Stimulated activated naive B cell treated with anti-CD40 and anti-IgM and Interleukin-4, amounts not matched to agents 10 μg/mL and 1 μg/mL and 100 μg/mL, for 72 hours (primary cell): ENCODE data around the gene SNX24.
"Not testable (repeated sequence)": the region's sequence is repeated elsewhere in the genome, so short reads cannot be mapped to it uniquely, and the experiment has no call there.

ENCODE experiments used
- ATAC-seq, 2 donors: fragments of 150-1000 bp; cut with Tn5 transposase; replicated peaks; 2 replicates each; pipeline ENCODE4 v1.10.0; 2021; ENCODE audit warnings: moderate library complexity in 1 of 2
- DNase-seq: peaks from one replicate; pipeline ENCODE4 v3.0.0; 2021
- H3K27ac Mint-ChIP-seq: one replicate; pipeline ENCODE4 v1.8.0; 2022; ENCODE audit warnings: mild to moderate bottlenecking, mixed read lengths
- H3K27me3 Mint-ChIP-seq, 2 donors: one replicate each; pipeline ENCODE4 v1.8.0; 2022; ENCODE audit warnings: mixed read lengths in 2 of 2
- H3K36me3 Mint-ChIP-seq, 2 donors: one replicate each; pipeline ENCODE4 v1.8.0; 2022; ENCODE audit warnings: mixed read lengths in 2 of 2, mild to moderate bottlenecking in 1 of 2
- H3K4me1 Mint-ChIP-seq, 2 donors: one replicate each; pipeline ENCODE4 v1.8.0; 2022; ENCODE audit warnings: mixed read lengths in 2 of 2, mild to moderate bottlenecking in 1 of 2
- H3K4me3 Mint-ChIP-seq, 2 donors: one replicate each; pipeline ENCODE4 v1.8.0; 2022; ENCODE audit warnings: mild to moderate bottlenecking in 2 of 2, mixed read lengths in 2 of 2, moderate library complexity in 1 of 2
- H3K9me3 Mint-ChIP-seq, 2 donors: one replicate each; pipeline ENCODE4 v1.8.0; 2022; ENCODE audit warnings: mixed read lengths in 2 of 2, mild to moderate bottlenecking in 1 of 2

SNX24 gene

DNA sequence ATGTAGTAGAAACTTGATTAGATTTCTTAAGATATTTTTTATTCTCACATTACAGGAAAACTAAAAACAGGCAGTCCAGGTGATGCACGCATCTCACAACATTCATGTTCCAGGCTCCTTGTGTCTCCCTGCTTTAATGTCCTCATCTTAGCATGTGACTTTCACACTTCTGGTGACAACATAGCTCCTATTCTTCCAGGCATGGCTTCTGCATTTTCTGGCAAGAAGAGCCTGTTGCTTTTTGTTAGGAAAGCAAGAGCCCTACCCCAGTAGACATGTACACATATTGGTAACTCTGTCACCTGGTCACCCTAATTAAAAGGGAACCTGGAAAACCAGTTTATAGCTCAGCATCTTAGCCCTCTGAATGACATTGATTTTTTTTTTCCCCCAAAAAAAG is 98.6 kb downstream of the SNX24 start:
- no peak for DNase-seq
- Mint-ChIP-seq H3K4me3 (no peak overlapping the region), H3K27ac (no peak overlapping the region), H3K36me3 (peaks cover 3 to 11% of the 10 kb centered on the region in 2 donors), H3K9me3 (no peaks in the 10 kb centered on the region), H3K4me1 (peaks cover 19 to 25% of the 10 kb centered on the region in 2 donors), H3K27me3 (no peaks in the 10 kb centered on the region)
- no peak for ATAC-seq

- Mint-ChIP-seq H3K9me3 (peaks cover 0 to 1% of the 10 kb centered on the region in 2 donors), H3K27ac (no peak overlapping the region), H3K27me3 (no peaks in the 10 kb centered on the region), H3K4me3 (no peak overlapping the region), H3K4me1 (peaks cover 19 to 25% of the 10 kb centered on the region in 2 donors), H3K36me3 (peaks cover 4% of the 10 kb centered on the region in 2 donors)
- DNase-seq (no peak), ATAC-seq (no peak)
These were observed 102.0 kb downstream of the SNX24 start for GRCh38 chr5:122947372-122947771.

- peaks cover 0 to 1% of the 10 kb centered on the region in 2 donors for H3K9me3 Mint-ChIP-seq
- H3K4me1 Mint-ChIP-seq: peaks cover 17 to 25% of the 10 kb centered on the region in 2 donors
- H3K27me3 Mint-ChIP-seq: no peaks in the 10 kb centered on the region
- DNase-seq (no peak), ATAC-seq (no peak)
- H3K4me3 Mint-ChIP-seq: no peak overlapping the region
- H3K27ac Mint-ChIP-seq: no peak overlapping the region
- peaks cover 4% of the 10 kb centered on the region in 2 donors for H3K36me3 Mint-ChIP-seq
These were observed 102.4 kb downstream of the SNX24 start for GRCh38 chr5:122947772-122948171.

- H3K27ac Mint-ChIP-seq: no peak overlapping the region
These were observed 102.9 kb downstream of the SNX24 start for GRCh38 chr5:122948319-122948718.

DNA sequence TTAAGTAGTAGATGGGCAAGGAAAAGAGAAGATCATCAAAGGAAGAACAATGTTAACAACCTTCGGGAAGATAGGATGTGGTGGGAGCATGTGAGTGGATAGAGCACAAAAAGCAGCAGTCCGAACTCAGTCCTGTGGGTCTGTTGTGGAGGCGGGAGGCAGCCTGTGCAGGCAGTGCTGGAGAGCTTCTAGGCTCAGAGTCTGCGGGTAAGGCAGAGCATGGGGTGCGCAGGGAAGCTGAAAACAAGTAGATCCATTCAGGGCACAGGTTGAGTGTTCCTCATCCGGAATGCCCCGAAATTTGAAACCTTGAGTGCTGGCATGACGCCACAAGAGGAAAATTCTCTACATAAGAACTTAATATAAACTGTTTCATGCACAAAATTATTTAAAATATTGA is 106.2 kb downstream of the SNX24 start:
- H3K4me1 Mint-ChIP-seq: peaks cover 8 to 11% of the 10 kb centered on the region in 2 donors
- DNase-seq (no peak), ATAC-seq (no peak)
- peaks cover 7% of the 10 kb centered on the region in 2 donors for H3K36me3 Mint-ChIP-seq
- H3K4me3 Mint-ChIP-seq: no peak overlapping the region
- H3K9me3 Mint-ChIP-seq: peaks cover 2 to 4% of the 10 kb centered on the region in 2 donors
- no peaks in the 10 kb centered on the region for H3K27me3 Mint-ChIP-seq
- H3K27ac Mint-ChIP-seq: no peak overlapping the region

More at GRCh38 chr5:122948319-122948718, 102.9 kb downstream of the SNX24 start:
- Mint-ChIP-seq H3K36me3 (peaks cover 4% of the 10 kb centered on the region in 2 donors), H3K4me1 (peaks cover 13 to 21% of the 10 kb centered on the region in 2 donors), H3K4me3 (no peak overlapping the region), H3K27me3 (no peaks in the 10 kb centered on the region), H3K9me3 (peaks cover 0 to 1% of the 10 kb centered on the region in 2 donors)
- ATAC-seq: no peak
- DNase-seq: no peak

GRCh38 chr5:122954719-122955118 is 109.3 kb downstream of the SNX24 start:
- no peaks in the 10 kb centered on the region for H3K4me1 Mint-ChIP-seq
- H3K4me3 Mint-ChIP-seq: no peak overlapping the region
- H3K27ac Mint-ChIP-seq: no peak overlapping the region
- DNase-seq (no peak), ATAC-seq (no peak)
- peaks cover 11 to 14% of the 10 kb centered on the region in 2 donors for H3K36me3 Mint-ChIP-seq
- peaks cover 6 to 7% of the 10 kb centered on the region in 2 donors for H3K9me3 Mint-ChIP-seq
- no peaks in the 10 kb centered on the region for H3K27me3 Mint-ChIP-seq

GRCh38 chr5:122957457-122957856 is 112.0 kb downstream of the SNX24 start:
- Mint-ChIP-seq H3K36me3 (peaks cover 7 to 10% of the 10 kb centered on the region in 2 donors), H3K27me3 (no peaks in the 10 kb centered on the region), H3K4me1 (no peaks in the 10 kb centered on the region), H3K4me3 (no peak overlapping the region), H3K9me3 (peaks cover 5 to 7% of the 10 kb centered on the region in 2 donors), H3K27ac (no peak overlapping the region)
- no peak for ATAC-seq
- DNase-seq: no peak

DNA sequence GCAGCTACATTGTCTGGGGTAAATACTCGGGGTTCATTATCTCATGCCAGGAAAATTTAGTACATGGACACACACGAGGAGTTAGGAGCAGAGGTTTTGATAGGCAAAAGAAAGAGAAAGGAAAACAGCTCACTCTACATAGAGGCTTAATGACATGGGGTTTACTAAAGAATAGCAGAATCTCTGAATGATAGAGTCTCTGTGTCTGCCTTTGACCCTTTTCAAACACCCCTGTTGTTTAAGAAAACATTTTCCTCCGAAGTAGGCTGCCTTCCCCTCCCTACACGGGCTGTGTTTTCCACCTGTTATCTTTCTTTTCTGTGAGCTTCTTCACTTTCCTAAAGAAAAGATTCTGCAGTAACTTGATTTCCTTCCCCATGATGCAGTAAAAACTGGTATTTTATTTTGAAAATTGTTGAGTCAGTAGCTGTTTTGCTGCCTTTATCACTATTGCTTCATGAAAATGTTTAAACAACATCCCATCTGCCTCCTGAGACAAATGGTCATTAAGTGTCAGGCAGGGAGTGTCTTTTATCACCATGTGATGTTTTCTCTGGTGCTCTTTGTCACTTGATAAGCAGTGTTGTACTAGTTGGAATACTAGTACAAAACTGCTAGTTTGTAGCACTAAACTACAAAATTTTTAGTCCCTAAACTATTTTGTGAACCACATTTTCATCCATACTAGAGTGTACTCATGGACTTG is 114.5 kb downstream of the SNX24 start:
- no peak overlapping the region for H3K4me3 Mint-ChIP-seq
- no peaks in the 10 kb centered on the region for H3K4me1 Mint-ChIP-seq
- DNase-seq: no peak
- no peaks in the 10 kb centered on the region for H3K27me3 Mint-ChIP-seq
- no peak for ATAC-seq
- peaks cover 5 to 7% of the 10 kb centered on the region in 2 donors for H3K9me3 Mint-ChIP-seq
- no peak overlapping the region for H3K27ac Mint-ChIP-seq
- peaks cover 7 to 10% of the 10 kb centered on the region in 2 donors for H3K36me3 Mint-ChIP-seq

DNA sequence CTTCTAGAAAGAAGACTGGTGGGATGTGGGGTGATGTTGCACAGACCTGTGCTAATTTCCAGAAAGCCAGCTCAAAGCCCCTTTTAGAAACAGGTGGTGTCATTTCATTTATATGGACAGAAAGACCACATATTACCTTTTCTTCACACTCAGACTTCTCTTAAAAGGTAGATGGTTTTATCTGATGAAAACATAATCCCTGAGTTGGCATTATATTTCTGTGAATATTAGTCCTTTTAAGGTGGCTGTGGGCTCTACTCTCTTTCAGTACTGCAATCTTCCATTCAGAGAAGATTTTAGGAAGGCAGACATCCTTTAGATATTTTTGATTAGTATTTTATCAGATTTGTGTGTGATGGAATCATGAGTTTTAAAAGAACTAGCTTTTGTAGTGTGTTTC is 117.9 kb downstream of the SNX24 start:
- no peaks in the 10 kb centered on the region for H3K9me3 Mint-ChIP-seq
- no peak overlapping the region for H3K4me3 Mint-ChIP-seq
- H3K27ac Mint-ChIP-seq: no peak overlapping the region
- no peaks in the 10 kb centered on the region for H3K4me1 Mint-ChIP-seq
- H3K36me3 Mint-ChIP-seq: peaks cover 0 to 2% of the 10 kb centered on the region in 2 donors
- H3K27me3 Mint-ChIP-seq: no peaks in the 10 kb centered on the region
- ATAC-seq (no peak), DNase-seq (no peak)

- ATAC-seq: no peak
These were observed 119.7 kb downstream of the SNX24 start for GRCh38 chr5:122965111-122965510.

DNA sequence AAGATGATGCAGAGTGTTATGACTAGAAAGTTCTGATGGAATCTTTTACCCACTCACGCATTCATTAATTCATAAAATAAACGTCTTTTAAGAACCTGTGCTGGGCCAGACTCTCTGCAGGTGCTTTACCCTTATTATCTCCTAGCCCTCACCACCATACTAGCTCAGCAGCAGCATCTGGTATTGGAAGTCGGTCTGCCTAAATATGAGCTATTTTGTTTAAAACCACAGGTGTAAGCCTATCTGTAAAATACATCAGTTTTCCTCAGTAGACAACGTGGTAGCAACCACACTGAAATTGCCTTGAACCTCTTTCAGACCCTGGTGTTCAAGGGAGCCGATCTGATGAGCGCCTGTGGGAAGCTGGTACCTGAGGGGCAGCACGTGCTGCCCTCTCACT is 121.7 kb downstream of the SNX24 start:
- Mint-ChIP-seq H3K27ac (peak overlapping the region; percentile 20), H3K4me1 (no peaks in the 10 kb centered on the region), H3K27me3 (no peaks in the 10 kb centered on the region), H3K4me3 (no peak overlapping the region), H3K36me3 (no peaks in the 10 kb centered on the region), H3K9me3 (no peaks in the 10 kb centered on the region)
- DNase-seq (no peak), ATAC-seq (no peak)

More at GRCh38 chr5:122965111-122965510, 119.7 kb downstream of the SNX24 start:
- H3K4me1 Mint-ChIP-seq: no peaks in the 10 kb centered on the region
- H3K4me3 Mint-ChIP-seq: no peak overlapping the region
- H3K36me3 Mint-ChIP-seq: no peaks in the 10 kb centered on the region
- H3K9me3 Mint-ChIP-seq: no peaks in the 10 kb centered on the region
- H3K27ac Mint-ChIP-seq: no peak overlapping the region
- DNase-seq: no peak
- no peaks in the 10 kb centered on the region for H3K27me3 Mint-ChIP-seq

DNA sequence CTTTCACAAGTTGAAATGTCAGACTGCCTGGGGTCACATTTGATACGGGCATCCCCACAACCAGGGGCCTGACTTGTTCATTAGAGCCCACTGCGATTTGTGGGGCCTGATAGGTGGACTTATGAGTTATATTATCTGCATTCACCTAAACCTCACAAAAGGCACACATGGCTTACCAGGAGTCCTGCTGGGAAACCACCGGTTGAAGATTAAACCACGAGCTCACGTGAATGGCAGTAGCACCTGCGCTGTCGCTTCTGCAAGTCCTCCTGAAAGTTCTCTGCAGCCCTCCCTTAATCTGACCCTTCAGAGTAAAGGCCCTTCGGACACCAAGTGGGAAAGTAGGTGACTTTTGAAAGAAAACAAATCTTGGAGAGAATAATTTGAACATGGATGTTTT is 122.2 kb downstream of the SNX24 start:
- H3K36me3 Mint-ChIP-seq: no peaks in the 10 kb centered on the region
- ATAC-seq: peak in 1 of 2 donors; percentile 65
- no peaks in the 10 kb centered on the region for H3K4me1 Mint-ChIP-seq
- H3K4me3 Mint-ChIP-seq: no peak overlapping the region
- H3K9me3 Mint-ChIP-seq: no peaks in the 10 kb centered on the region
- DNase-seq: peak; percentile 13
- no peak overlapping the region for H3K27ac Mint-ChIP-seq
- H3K27me3 Mint-ChIP-seq: no peaks in the 10 kb centered on the region

DNA sequence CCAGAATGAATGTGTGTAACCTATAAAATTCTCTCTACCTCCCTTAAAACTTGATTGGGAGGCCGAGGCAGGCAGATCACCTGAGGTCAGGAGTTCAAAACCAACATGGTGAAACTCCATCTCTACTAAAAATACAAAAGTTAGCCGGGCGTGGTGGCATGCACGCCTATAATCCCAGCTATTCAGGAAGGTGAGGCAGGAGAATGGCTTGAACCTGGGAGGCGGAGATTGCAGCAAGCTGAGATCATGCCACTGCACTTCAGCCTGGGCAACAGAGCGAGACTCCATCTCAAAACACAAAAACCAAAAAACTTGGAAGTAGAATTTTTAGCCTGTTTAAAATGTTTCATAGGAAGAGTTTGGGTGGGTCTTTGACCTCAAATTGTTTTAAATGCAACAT is 122.6 kb downstream of the SNX24 start:
- not testable (repeated sequence) for H3K4me1 Mint-ChIP-seq, DNase-seq, H3K9me3 Mint-ChIP-seq, H3K4me3 Mint-ChIP-seq, H3K36me3 Mint-ChIP-seq, ATAC-seq, H3K27ac Mint-ChIP-seq, H3K27me3 Mint-ChIP-seq

DNA sequence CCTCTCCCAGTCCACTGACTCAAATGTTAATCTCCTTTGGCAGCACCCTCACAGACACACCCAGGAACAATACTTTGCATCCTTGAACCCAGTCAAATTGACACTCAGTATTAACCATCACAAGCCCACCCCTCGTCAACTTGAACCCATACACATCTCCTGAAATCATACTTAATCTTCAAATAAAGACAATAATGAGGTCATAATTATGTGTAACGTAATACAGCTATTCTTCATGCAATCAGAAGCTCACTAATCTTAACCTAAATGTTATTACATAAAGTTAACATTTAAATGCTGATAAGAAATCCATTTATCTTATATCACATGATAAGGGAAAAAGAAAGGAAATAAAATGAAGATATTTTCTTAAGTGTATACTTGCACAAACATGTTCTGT is 125.9 kb downstream of the SNX24 start:
- no peak for DNase-seq
- H3K4me1 Mint-ChIP-seq: no peaks in the 10 kb centered on the region
- ATAC-seq: no peak
- no peaks in the 10 kb centered on the region for H3K27me3 Mint-ChIP-seq
- H3K36me3 Mint-ChIP-seq: no peaks in the 10 kb centered on the region
- H3K27ac Mint-ChIP-seq: no peak overlapping the region
- H3K4me3 Mint-ChIP-seq: no peak overlapping the region
- peaks cover 0 to 1% of the 10 kb centered on the region in 2 donors for H3K9me3 Mint-ChIP-seq

DNA sequence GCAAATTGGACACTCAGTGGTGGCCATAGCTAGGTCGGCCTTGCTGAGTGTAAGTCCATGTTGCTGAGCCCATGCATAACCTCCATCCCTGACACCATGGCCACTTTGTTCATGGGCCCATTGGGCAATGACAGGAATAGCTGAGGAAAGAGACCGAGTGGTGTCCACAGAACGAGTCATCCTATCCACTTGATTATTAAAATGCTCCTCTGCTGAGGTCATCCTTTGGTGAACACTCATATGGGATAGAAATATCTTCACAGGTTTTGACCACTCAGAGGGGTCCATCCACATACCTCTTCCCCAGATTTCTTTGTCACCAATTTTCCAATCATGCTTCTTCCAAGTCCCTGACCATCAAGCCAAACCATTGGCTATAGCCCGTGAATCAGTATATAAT is 127.5 kb downstream of the SNX24 start:
- Mint-ChIP-seq H3K36me3 (no peaks in the 10 kb centered on the region), H3K9me3 (peaks cover 0 to 1% of the 10 kb centered on the region in 2 donors)

More for the DNA sequence above, 127.5 kb downstream of the SNX24 start:
- ATAC-seq (no peak), DNase-seq (no peak)
- Mint-ChIP-seq H3K4me3 (no peak overlapping the region), H3K27ac (no peak overlapping the region), H3K4me1 (no peaks in the 10 kb centered on the region), H3K27me3 (no peaks in the 10 kb centered on the region)
